BE2C (cell line): ENCODE results near the gene NSFL1C.

Experiments used
- DNase-seq: peaks from one replicate; pipeline ENCODE4 v3.0.0-alpha.2; 2020
- H3K27me3 ChIP-seq: fragments of 250-450 bp; sonication (Bioruptor Pico); 2 replicates; pipeline ENCODE4 v1.5.1; 2020; ENCODE audit warnings: mild to moderate bottlenecking
- H3K36me3 ChIP-seq: fragments of 250-450 bp; sonication (Bioruptor Pico); 2 replicates; pipeline ENCODE4 v1.5.1; 2020; ENCODE audit warnings: mild to moderate bottlenecking
- H3K4me1 ChIP-seq: fragments of 250-450 bp; sonication (Bioruptor Pico); 2 replicates; pipeline ENCODE4 v1.5.1; 2020
- H3K4me3 ChIP-seq: 2 replicates; pipeline ENCODE4 v1.5.1; 2011; ENCODE audit warnings: low read depth, low read length
- H3K9me3 ChIP-seq: fragments of 250-450 bp; sonication (Bioruptor Pico); 2 replicates; pipeline ENCODE4 v1.5.1; 2020
- TF ChIP-seq, protein P1 (sequence below): IDR thresholded peaks from 2 replicates; pipeline ENCODE4 v1.5.1; 2012; ENCODE audit warnings: mild to moderate bottlenecking, low read depth, low read length

NSFL1C gene

GRCh38 chr20:1430004-1430451, 36.6 kb downstream of the NSFL1C start:
- no peaks in the 10 kb centered on the region for H3K4me1 ChIP-seq
- no peaks in the 10 kb centered on the region for H3K9me3 ChIP-seq
- H3K4me3 ChIP-seq, result no peak overlapping the region
- TF ChIP-seq, protein P1, sequence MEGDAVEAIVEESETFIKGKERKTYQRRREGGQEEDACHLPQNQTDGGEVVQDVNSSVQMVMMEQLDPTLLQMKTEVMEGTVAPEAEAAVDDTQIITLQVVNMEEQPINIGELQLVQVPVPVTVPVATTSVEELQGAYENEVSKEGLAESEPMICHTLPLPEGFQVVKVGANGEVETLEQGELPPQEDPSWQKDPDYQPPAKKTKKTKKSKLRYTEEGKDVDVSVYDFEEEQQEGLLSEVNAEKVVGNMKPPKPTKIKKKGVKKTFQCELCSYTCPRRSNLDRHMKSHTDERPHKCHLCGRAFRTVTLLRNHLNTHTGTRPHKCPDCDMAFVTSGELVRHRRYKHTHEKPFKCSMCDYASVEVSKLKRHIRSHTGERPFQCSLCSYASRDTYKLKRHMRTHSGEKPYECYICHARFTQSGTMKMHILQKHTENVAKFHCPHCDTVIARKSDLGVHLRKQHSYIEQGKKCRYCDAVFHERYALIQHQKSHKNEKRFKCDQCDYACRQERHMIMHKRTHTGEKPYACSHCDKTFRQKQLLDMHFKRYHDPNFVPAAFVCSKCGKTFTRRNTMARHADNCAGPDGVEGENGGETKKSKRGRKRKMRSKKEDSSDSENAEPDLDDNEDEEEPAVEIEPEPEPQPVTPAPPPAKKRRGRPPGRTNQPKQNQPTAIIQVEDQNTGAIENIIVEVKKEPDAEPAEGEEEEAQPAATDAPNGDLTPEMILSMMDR, result no peak
- no peaks in the 10 kb centered on the region for H3K27me3 ChIP-seq
- no peak for DNase-seq
- no peaks in the 10 kb centered on the region for H3K36me3 ChIP-seq

DNA sequence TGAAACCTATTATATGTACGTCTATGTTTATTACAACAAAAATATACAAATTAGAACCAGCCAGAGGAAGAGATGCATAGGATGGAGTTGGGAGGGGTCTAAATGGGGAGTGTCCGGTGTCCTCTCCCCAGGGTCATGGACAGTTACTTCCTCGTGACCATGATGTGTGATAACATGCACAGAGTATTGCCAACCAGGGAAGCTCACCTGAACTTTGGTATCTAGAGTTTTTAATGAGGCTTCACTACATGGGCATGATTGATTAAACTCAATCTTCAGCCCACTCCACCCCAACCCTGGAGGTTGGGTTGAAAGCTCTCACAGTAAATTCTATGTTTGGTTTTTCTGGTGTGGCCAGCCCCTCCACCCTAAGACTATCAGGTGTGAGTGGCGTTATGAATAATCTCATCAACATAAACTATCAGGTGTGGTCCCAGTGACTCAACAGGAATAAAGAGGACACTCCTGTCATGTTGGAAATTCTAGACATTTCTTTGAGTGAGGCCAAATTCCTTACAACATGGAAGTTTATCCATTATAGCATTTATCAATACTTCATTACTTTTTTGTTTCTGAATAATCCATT, 37.4 kb downstream of the NSFL1C start:
- Histone ChIP-seq H3K27me3 (no peaks in the 10 kb centered on the region), H3K4me1 (no peaks in the 10 kb centered on the region), H3K4me3 (no peak overlapping the region), H3K9me3 (no peaks in the 10 kb centered on the region), H3K36me3 (no peaks in the 10 kb centered on the region)
- TF ChIP-seq, protein P1, result no peak
- no peak for DNase-seq

- Histone ChIP-seq H3K9me3 (no peaks in the 10 kb centered on the region), H3K36me3 (no peaks in the 10 kb centered on the region), H3K27me3 (no peaks in the 10 kb centered on the region), H3K4me1 (no peaks in the 10 kb centered on the region), H3K4me3 (no peak overlapping the region)
- DNase-seq, result no peak
- TF ChIP-seq, protein P1, result no peak
Observed at GRCh38 chr20:1427457-1428054, 39.1 kb downstream of the NSFL1C start.

GRCh38 chr20:1426231-1426849, 40.3 kb downstream of the NSFL1C start:
- TF ChIP-seq, protein P1, result no peak
- H3K36me3 ChIP-seq, result no peaks in the 10 kb centered on the region
- H3K27me3 ChIP-seq, result no peaks in the 10 kb centered on the region
- no peak for DNase-seq
- H3K9me3 ChIP-seq, result no peaks in the 10 kb centered on the region
- H3K4me3 ChIP-seq, result no peak overlapping the region
- no peaks in the 10 kb centered on the region for H3K4me1 ChIP-seq

- Histone ChIP-seq H3K27me3 (no peaks in the 10 kb centered on the region), H3K36me3 (no peaks in the 10 kb centered on the region), H3K9me3 (no peaks in the 10 kb centered on the region), H3K4me1 (no peaks in the 10 kb centered on the region), H3K4me3 (no peak overlapping the region)
- TF ChIP-seq, protein P1, result no peak
- no peak for DNase-seq
Observed at GRCh38 chr20:1424336-1424735, 42.3 kb downstream of the NSFL1C start.

GRCh38 chr20:1423625-1424106, 43.0 kb downstream of the NSFL1C start:
- TF ChIP-seq, protein P1, result peak; percentile 24; the same call in 1 of the 2 replicates
- no peaks in the 10 kb centered on the region for H3K4me1 ChIP-seq
- H3K9me3 ChIP-seq, result no peaks in the 10 kb centered on the region
- DNase-seq, result peak; percentile 42
- H3K27me3 ChIP-seq, result no peaks in the 10 kb centered on the region
- no peak overlapping the region for H3K4me3 ChIP-seq
- H3K36me3 ChIP-seq, result no peaks in the 10 kb centered on the region
